Bronchial epithelial cell (primary cell): ENCODE data around the gene RNF19B. TPM values are rescaled to one million over a fixed set of nuclear protein-coding genes. Genes with fewer than 3 reads are reported as not detected.
A peak's percentile ranks its signal among the peaks of the same experiment; 100 is the strongest.

Source experiments
- DNase-seq: peaks from one replicate; pipeline ENCODE4 v3.0.0-alpha.2; 2010; ENCODE audit warnings: low read depth
- FAIRE-seq: peaks from 2 replicates; lab custom pipeline; 2011; peaks lifted over from hg19 to GRCh38; lab: Jason Lieb, UNC
- H3K27me3 ChIP-seq: 2 replicates; pipeline ENCODE4 v1.5.1; 2011; ENCODE audit warnings: low read length; ENCODE audit not compliant: control insufficient read depth, insufficient read depth
- H3K36me3 ChIP-seq: 2 replicates; pipeline ENCODE4 v1.5.1; 2011; ENCODE audit warnings: low read length; ENCODE audit not compliant: control insufficient read depth, insufficient read depth
- H3K4me3 ChIP-seq: 2 replicates; pipeline ENCODE4 v1.5.1; 2011; ENCODE audit warnings: mild to moderate bottlenecking, low read depth, low read length, control low read depth
- total RNA-seq: library from RNA; depleted of rRNA; stranded (reverse); fragments of >200 nt; gene quantifications from 2 replicates; pipeline ENCODE4 v1.2.1, GENCODE V29; 2014
- TF ChIP-seq, protein P1 (sequence below): IDR thresholded peaks from 2 replicates; pipeline ENCODE4 v1.5.1; 2011; ENCODE audit warnings: mild to moderate bottlenecking, moderate library complexity, low read length, control low read depth, inconsistent platforms; ENCODE audit not compliant: insufficient read depth, severe bottlenecking

RNF19B gene
- total RNA-seq, 1 donor from 2014 or later = 32.6 TPM

DNA sequence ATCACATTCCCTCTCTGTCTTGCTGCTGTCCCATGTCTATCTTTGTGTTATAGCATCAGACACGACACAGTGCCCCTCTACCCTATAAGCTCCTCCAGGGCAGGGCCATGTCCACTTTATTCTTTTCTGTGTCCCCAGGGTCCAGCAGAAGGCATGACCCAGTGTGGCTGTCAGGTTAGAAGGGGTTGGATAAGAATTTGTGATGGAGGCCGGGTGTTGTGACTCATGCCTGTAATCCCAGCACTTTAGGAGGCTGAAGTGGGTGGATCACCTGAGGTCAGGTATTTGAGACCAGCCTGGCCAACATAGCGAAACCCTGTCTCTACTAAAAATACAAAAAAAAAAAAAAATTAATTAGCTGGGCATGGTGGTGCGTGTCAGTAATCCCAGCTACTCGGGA, 26.3 kb upstream of the RNF19B start:
- Histone ChIP-seq H3K4me3 (no peak overlapping the region), H3K36me3 (no peaks in the 10 kb centered on the region), H3K27me3 (no peaks in the 10 kb centered on the region)
- DNase-seq (peak; percentile 61), FAIRE-seq (no peak)
- TF ChIP-seq, protein P1, sequence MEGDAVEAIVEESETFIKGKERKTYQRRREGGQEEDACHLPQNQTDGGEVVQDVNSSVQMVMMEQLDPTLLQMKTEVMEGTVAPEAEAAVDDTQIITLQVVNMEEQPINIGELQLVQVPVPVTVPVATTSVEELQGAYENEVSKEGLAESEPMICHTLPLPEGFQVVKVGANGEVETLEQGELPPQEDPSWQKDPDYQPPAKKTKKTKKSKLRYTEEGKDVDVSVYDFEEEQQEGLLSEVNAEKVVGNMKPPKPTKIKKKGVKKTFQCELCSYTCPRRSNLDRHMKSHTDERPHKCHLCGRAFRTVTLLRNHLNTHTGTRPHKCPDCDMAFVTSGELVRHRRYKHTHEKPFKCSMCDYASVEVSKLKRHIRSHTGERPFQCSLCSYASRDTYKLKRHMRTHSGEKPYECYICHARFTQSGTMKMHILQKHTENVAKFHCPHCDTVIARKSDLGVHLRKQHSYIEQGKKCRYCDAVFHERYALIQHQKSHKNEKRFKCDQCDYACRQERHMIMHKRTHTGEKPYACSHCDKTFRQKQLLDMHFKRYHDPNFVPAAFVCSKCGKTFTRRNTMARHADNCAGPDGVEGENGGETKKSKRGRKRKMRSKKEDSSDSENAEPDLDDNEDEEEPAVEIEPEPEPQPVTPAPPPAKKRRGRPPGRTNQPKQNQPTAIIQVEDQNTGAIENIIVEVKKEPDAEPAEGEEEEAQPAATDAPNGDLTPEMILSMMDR = no peak

DNA sequence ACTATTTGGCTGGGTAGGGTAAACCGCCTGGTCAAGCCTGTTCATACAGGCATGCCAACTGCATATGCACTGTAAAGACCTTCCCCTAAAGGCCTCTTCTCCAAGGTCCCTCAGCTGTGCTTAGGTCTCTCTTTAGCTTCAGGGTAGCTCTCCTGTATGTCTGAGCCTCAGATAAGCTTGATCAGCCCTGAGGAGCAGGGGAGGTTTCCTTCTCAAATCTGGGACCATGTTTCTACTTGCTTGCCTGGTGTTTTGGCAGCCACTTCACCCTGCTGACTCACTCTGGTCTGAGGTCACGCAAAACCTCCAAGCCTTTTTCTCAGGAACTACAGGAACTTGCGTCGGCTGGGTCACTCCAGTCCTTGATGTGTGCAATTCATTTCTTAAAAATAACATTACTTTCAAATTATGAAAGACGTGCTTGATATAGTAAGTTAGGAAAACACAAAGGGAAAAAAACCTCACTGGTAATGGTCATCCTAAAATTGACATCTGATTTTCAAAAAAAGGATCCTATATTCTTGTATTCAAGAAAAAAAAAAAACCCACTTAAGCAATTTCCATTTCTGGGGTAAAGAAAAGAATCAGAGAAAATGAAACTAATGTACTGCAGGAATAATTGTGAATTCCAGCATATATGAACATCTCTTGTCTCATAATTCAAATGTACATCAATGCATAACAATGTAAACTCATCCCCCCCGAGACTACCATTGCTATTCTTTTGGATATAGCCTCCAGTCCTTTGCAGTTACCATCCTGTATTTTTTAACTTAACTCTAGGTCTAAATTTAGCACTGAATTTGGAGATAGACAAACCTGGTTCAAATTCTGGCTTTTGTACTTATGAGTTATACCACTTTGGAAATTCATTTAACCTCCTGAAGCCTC, 24.8 kb upstream of the RNF19B start:
- no peaks in the 10 kb centered on the region for H3K36me3 ChIP-seq
- DNase-seq = peak; percentile 99
- H3K27me3 ChIP-seq = no peaks in the 10 kb centered on the region
- no peak overlapping the region for H3K4me3 ChIP-seq
- FAIRE-seq = peak; percentile 86
- TF ChIP-seq, protein P1 = no peak

DNA sequence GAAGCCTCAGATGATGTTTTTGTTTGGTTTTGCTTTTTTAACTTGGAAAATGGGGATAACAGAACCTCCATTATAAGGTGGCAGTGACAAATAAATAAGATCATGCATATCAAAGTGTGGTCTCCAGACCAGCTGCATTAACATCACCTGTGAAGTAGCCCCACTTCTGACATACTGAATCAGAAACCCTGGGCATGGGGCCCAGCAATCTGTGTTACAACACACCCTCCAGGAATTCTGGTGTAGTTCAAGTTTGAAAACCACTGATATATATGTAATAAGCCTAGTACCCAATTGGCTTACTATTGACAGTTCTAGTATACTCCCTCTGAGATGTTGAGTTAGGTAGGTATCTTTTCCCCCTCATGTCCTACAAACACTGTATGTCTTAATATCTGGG, 24.1 kb upstream of the RNF19B start:
- DNase-seq = peak; percentile 91
- no peak for FAIRE-seq
- Histone ChIP-seq H3K4me3 (no peak overlapping the region), H3K36me3 (no peaks in the 10 kb centered on the region), H3K27me3 (no peaks in the 10 kb centered on the region)
- TF ChIP-seq, protein P1 = no peak

DNA sequence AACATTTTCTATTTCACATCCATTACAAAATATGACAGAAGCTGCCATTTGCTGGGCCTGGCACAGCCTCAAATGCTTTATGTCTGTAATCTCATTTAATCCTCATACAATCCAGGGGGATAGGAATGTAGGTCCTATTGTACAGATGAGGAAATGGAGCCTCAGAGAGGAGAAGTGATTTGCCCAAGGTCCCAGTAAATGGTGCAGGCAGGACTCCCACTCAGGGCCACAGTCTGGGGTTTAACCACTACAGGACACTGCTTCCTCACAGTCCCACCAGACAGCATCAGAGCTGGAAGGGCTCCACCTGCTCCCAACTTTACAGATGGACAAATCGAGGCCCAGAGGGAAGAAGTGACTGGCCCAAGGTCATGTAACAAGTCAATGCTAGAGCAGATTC, 20.6 kb upstream of the RNF19B start:
- Histone ChIP-seq H3K36me3 (no peaks in the 10 kb centered on the region), H3K4me3 (no peak overlapping the region), H3K27me3 (no peaks in the 10 kb centered on the region)
- no peak for DNase-seq
- TF ChIP-seq, protein P1 = no peak
- FAIRE-seq = no peak

DNA sequence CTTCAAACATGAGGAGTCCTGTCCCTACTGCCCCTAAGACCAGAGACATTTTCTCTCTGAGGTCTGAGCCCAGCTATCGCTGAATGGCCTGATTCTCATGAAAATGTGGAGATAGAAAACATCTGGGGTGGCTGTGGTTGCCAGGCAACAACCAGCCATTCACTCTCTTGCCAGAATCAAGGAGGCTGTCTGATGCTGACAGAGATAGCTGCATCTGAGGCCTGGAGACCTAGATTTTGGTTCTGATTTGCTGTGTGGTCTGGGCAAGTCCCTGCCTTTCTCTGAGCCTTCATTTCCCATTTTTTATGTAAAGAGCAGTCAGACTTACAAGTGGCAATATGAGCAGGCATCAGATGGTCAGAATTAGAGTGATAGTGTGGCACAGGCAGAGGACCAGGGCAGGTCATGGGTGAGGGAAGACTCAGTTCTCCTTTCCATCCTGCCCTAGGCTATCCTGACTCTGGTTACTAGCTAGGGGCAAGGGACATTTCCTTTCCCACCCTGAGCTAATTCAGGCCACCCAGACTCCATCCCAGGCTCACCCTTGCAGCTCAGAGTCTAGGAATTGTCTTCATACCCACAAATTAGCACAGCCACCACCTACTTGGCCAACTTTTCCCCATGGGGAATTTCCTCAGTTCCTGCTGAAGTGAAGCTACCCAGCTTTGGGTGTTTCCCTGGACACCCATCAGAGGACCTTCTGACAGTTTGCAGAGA, 20.0 kb upstream of the RNF19B start:
- TF ChIP-seq, protein P1 = no peak
- FAIRE-seq (no peak), DNase-seq (no peak)
- Histone ChIP-seq H3K27me3 (no peaks in the 10 kb centered on the region), H3K4me3 (no peak overlapping the region), H3K36me3 (no peaks in the 10 kb centered on the region)
